ENCODE measurements around the gene CYP2C9. TPM values are rescaled to one million over a fixed set of nuclear protein-coding genes. Genes with fewer than 3 reads are reported as not detected.

Gene CYP2C9
- total RNA-seq, 2 experiments from 2014 or later: not detected

- H3K9me3 Mint-ChIP-seq: peaks cover 11% of the 10 kb centered on the region
- H3K36me3 Mint-ChIP-seq: peaks cover 1% of the 10 kb centered on the region
- no peak overlapping the region for H3K4me3 Mint-ChIP-seq
- no peak for ATAC-seq (ENCODE audit: low read depth)
- no peaks in the 10 kb centered on the region for H3K27me3 Mint-ChIP-seq
- POLR2A ChIA-PET: no interaction called here
- no peak for DNase-seq
- no peaks in the 10 kb centered on the region for H3K4me1 Mint-ChIP-seq
- H3K27ac Mint-ChIP-seq: no peak overlapping the region
These were observed 52.9 kb downstream of the CYP2C9 start for GRCh38 chr10:94991243-94991888.

GRCh38 chr10:94992811-94993210 is 54.4 kb downstream of the CYP2C9 start:
- DNase-seq: no peak
- H3K9me3 Mint-ChIP-seq: peaks cover 8% of the 10 kb centered on the region
- no peaks in the 10 kb centered on the region for H3K27me3 Mint-ChIP-seq
- no peak for ATAC-seq (ENCODE audit: low read depth)
- H3K4me1 Mint-ChIP-seq: no peaks in the 10 kb centered on the region
- peaks cover 1% of the 10 kb centered on the region for H3K36me3 Mint-ChIP-seq
- H3K27ac Mint-ChIP-seq: no peak overlapping the region
- POLR2A ChIA-PET: no interaction called here
- no peak overlapping the region for H3K4me3 Mint-ChIP-seq

- Mint-ChIP-seq H3K9me3 (peaks cover 2% of the 10 kb centered on the region), H3K27me3 (no peaks in the 10 kb centered on the region), H3K36me3 (no peaks in the 10 kb centered on the region), H3K4me3 (no peak overlapping the region), H3K4me1 (no peaks in the 10 kb centered on the region), H3K27ac (no peak overlapping the region)
- POLR2A ChIA-PET: no interaction called here
- ATAC-seq (ENCODE audit: low read depth) (no peak), DNase-seq (no peak)
These were observed 59.3 kb downstream of the CYP2C9 start for GRCh38 chr10:94997741-94998174.

DNA sequence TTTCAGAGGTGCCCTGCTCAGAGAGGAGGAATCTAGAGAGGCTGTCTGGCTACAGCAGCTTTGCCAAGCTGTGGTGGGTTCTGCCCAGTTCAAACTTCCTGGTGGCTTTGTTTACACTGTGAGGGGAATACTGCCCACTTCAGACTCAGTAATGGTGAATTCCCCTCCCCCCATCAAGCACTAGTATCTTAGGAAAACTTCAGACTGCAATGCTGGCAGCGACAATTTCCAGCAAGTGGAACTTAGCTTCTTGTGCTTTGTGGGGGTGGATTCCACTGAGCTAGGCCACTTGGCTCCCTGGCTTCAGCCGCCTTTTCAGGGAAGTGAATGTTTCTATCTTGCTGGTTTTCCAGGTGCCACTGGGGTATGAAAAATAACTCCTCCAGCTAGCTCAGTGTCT is 88.0 kb downstream of the CYP2C9 start:
- no peak overlapping the region for H3K27ac Mint-ChIP-seq
- peaks cover 6% of the 10 kb centered on the region for H3K9me3 Mint-ChIP-seq
- DNase-seq: no peak
- no peaks in the 10 kb centered on the region for H3K4me1 Mint-ChIP-seq
- no peaks in the 10 kb centered on the region for H3K36me3 Mint-ChIP-seq
- POLR2A ChIA-PET: no interaction called here
- no peak for ATAC-seq (ENCODE audit: low read depth)
- H3K4me3 Mint-ChIP-seq: no peak overlapping the region
- peaks cover 2% of the 10 kb centered on the region for H3K27me3 Mint-ChIP-seq

GRCh38 chr10:95031656-95032055 is 93.2 kb downstream of the CYP2C9 start:
- peaks cover 2% of the 10 kb centered on the region for H3K9me3 Mint-ChIP-seq
- H3K27me3 Mint-ChIP-seq: peaks cover 2% of the 10 kb centered on the region
- no peaks in the 10 kb centered on the region for H3K4me1 Mint-ChIP-seq
- no peaks in the 10 kb centered on the region for H3K36me3 Mint-ChIP-seq
- POLR2A ChIA-PET: no interaction called here
- no peak overlapping the region for H3K27ac Mint-ChIP-seq
- ATAC-seq (ENCODE audit: low read depth) (no peak), DNase-seq (no peak)
- H3K4me3 Mint-ChIP-seq: no peak overlapping the region

GRCh38 chr10:95034401-95034800 is 95.9 kb downstream of the CYP2C9 start:
- Mint-ChIP-seq H3K27me3 (no peaks in the 10 kb centered on the region), H3K4me3 (no peak overlapping the region), H3K36me3 (no peaks in the 10 kb centered on the region), H3K9me3 (no peaks in the 10 kb centered on the region), H3K4me1 (no peaks in the 10 kb centered on the region), H3K27ac (no peak overlapping the region)
- ATAC-seq (ENCODE audit: low read depth): no peak
- POLR2A ChIA-PET: no interaction called here
- no peak for DNase-seq

DNA sequence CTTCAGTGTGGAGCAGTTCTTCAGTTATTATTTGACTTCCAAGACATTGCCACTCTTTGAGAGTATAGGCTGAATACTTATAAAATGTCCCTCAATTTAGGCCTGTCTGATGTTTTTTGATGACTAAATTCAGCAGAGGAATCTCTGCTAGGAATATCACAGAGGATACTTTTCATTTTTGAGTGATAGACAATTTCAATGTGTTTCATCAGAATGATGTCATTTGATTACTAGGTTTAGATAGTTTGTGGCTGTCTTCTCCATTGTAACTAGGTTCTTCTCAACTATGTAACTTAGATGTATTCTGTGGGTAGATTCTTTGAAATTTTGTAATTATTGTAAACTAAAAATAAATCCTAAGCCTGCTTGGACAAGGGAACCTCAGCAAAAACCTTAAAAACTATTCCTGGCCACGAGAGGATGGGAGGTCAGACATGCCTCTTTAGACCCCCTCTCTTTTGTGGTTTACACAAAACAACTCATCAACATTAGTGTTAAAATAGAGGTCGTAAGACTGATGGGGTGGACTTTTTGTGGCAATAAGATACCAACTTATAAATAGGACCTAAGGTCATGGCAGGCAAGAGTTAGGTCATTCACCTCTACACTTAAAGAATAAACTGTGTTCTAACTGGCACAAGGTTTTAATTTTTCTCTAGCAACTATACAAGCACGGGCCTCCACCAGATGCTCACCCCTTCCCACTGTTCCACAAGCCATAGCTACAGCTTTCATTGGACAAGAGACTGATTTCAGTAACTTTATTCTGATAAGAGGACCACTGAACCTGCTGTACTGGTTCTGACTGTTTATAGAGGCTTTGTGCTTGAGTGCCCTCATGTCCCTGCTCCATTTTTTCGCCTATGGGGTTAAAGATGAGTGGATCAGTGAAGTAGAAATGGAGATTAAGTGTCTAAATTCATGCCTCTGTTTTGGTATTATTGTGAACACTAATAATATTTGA is 97.2 kb downstream of the CYP2C9 start:
- H3K4me3 Mint-ChIP-seq: no peak overlapping the region
- no peak overlapping the region for H3K27ac Mint-ChIP-seq
- no peaks in the 10 kb centered on the region for H3K36me3 Mint-ChIP-seq
- H3K4me1 Mint-ChIP-seq: no peaks in the 10 kb centered on the region
- no peaks in the 10 kb centered on the region for H3K27me3 Mint-ChIP-seq
- POLR2A ChIA-PET: no interaction called here
- ATAC-seq (ENCODE audit: low read depth) (no peak), DNase-seq (no peak)
- no peaks in the 10 kb centered on the region for H3K9me3 Mint-ChIP-seq

DNA sequence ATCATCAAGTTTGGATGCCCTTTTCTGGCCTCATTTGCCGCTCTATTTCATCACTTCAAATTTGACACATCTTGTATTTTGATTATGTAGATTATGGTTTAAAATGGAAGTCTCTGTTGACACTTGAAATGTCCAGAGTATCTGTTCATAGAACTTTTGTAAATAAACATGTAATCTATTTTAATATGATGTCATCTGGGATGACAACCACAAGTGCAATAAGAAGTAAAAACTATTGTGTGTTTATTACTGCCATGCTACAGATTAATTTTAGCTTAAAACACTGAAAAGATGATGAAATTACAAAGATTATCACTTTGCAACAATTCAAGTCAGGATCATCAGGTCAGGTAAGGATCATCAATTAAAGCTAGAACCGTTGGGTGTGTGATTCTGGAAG is 100.8 kb downstream of the CYP2C9 start:
- no peak overlapping the region for H3K4me3 Mint-ChIP-seq
- no peaks in the 10 kb centered on the region for H3K9me3 Mint-ChIP-seq
- H3K36me3 Mint-ChIP-seq: no peaks in the 10 kb centered on the region
- H3K27ac Mint-ChIP-seq: no peak overlapping the region
- POLR2A ChIA-PET: no interaction called here
- no peaks in the 10 kb centered on the region for H3K4me1 Mint-ChIP-seq
- H3K27me3 Mint-ChIP-seq: no peaks in the 10 kb centered on the region
- no peak for DNase-seq
- no peak for ATAC-seq (ENCODE audit: low read depth)

Other genes with a start within 250 kb of the CYP2C9 start
- gene CYP2C19, start 176.0 kb upstream of the CYP2C9 start, total RNA-seq: not detected
- gene CYP2C8, start 130.8 kb downstream of the CYP2C9 start, total RNA-seq: not detected